ENCODE data around the gene HOXA4. TPM values are rescaled to one million over a fixed set of nuclear protein-coding genes. Genes with fewer than 3 reads are reported as not detected.

Gene HOXA4
- total RNA-seq, 1 experiment from 2014 or later: 2.3 TPM

GRCh38 chr7:27163288-27164044 is 32.9 kb upstream of the HOXA4 start:
- no peak overlapping the region for H2AFZ ChIP-seq (ENCODE audit: low read length)
- H3K4me3 ChIP-seq (ENCODE audit: low read length): peak overlapping the region; percentile 84
- TSS peak; percentile 21 for BruUV-seq (replicated peaks)
- DNase-seq: peak; percentile 19
- H4K20me1 ChIP-seq (ENCODE audit: low read length): peaks cover 20% of the 10 kb centered on the region
- intact Hi-C loops (cut with micrococcal nuclease): loop anchor here (2.0 to 5.0 kb wide), 5 partner anchors 15 to 1271 kb away; no protein-coding TSS in a partner anchor
- no peaks in the 10 kb centered on the region for H3K9me2 ChIP-seq (replicated peaks; ENCODE audit: low read length)
- H3K27me3 ChIP-seq (ENCODE audit: low read length): no peaks in the 10 kb centered on the region
- CTCF ChIA-PET: interaction anchor here (0.7 kb wide), 1 partner anchor 480 kb away, joined by 5 read pairs; no protein-coding TSS in a partner anchor
- no peaks in the 10 kb centered on the region for H3K9me3 ChIP-seq (ENCODE audit: low read length)
- H3F3A ChIP-seq (ENCODE audit: low read length, unreplicated experiment): peaks cover 5% of the 10 kb centered on the region
- peaks cover 23% of the 10 kb centered on the region for H3K36me3 ChIP-seq (ENCODE audit: low read depth, low read length)
- TF ChIP-seq, protein P1, sequence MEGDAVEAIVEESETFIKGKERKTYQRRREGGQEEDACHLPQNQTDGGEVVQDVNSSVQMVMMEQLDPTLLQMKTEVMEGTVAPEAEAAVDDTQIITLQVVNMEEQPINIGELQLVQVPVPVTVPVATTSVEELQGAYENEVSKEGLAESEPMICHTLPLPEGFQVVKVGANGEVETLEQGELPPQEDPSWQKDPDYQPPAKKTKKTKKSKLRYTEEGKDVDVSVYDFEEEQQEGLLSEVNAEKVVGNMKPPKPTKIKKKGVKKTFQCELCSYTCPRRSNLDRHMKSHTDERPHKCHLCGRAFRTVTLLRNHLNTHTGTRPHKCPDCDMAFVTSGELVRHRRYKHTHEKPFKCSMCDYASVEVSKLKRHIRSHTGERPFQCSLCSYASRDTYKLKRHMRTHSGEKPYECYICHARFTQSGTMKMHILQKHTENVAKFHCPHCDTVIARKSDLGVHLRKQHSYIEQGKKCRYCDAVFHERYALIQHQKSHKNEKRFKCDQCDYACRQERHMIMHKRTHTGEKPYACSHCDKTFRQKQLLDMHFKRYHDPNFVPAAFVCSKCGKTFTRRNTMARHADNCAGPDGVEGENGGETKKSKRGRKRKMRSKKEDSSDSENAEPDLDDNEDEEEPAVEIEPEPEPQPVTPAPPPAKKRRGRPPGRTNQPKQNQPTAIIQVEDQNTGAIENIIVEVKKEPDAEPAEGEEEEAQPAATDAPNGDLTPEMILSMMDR (conservative IDR thresholded peaks at IDR 0.05; ENCODE audit: low read depth, low read length): no peak
- TF ChIP-seq EZH2 (IDR thresholded peaks at IDR 0.05; ENCODE audit: low read length, unreplicated experiment): no peak
- no peak for TF ChIP-seq EZH2phosphoT487 (IDR thresholded peaks at IDR 0.05; ENCODE audit: borderline replicate concordance, low read length)
- peak overlapping the region; percentile 93 for H3K4me2 ChIP-seq (ENCODE audit: low read length)
- ATAC-seq: no peak
- H3K4me1 ChIP-seq (ENCODE audit: insufficient read depth, low read length): peaks cover 26% of the 10 kb centered on the region
- peaks cover 73% of the 10 kb centered on the region for H3K79me2 ChIP-seq (ENCODE audit: low read length)
- POLR2A ChIA-PET (ENCODE audit: unreplicated experiment): interaction anchor here (0.6 to 0.9 kb wide), 6 partner anchors 9 to 443 kb away, joined by 3 to 9 read pairs (median 4); no protein-coding TSS in a partner anchor
- peak overlapping the region; percentile 90 for H3K9ac ChIP-seq (ENCODE audit: low read length)
- peak overlapping the region; percentile 97 for H3K27ac ChIP-seq (ENCODE audit: low read length)

DNA sequence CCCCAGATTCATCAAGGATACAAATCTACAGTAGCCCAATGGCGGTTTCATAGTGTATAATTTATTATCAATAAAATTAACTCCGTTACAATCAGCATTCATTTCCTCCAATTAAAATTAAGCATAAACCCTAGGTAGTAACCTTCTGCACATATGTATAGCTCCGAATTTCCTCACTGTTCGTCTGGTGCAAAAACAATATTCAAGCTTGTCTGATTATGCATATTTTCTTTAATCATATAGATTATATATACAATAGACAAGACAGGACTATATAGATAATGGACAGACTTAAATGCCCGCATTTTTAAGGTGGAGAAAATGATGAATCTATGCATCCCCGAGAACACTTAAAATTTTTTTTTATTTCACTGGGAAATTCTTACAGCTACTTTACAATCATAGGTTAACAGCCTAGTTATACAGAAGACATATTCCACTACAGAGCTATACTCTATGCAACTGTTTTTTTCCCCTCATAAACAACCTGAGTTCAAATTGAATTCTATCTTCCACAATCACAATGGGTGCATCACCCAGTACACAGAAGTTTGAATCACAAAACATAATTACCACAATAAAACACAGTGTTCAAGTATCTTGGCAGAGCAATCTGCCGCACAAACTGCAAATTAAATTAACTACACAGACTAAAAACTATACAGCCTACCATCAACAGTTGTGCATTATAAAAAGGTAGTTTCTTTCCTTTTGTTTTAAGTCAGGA is 32.2 kb upstream of the HOXA4 start:
- ChIA-PET POLR2A (ENCODE audit: unreplicated experiment) (interaction anchor here (0.5 to 0.9 kb wide), 8 partner anchors 10 to 1307 kb away, joined by 3 to 9 read pairs (median 4); no protein-coding TSS in a partner anchor), CTCF (interaction anchor here (0.6 to 2.4 kb wide), 4 partner anchors 40 to 794 kb away, joined by 3 to 26 read pairs (median 4); no protein-coding TSS in a partner anchor)
- DNase-seq: peak; percentile 21
- no TSS peak for BruUV-seq (replicated peaks)
- no peak overlapping the region for H2AFZ ChIP-seq (ENCODE audit: low read length)
- intact Hi-C loops (cut with micrococcal nuclease): loop anchor here (5.0 kb wide), 4 partner anchors 495 to 1270 kb away; no protein-coding TSS in a partner anchor
- H3K4me3 ChIP-seq (ENCODE audit: low read length): peak overlapping the region; percentile 84
- peaks cover 23% of the 10 kb centered on the region for H3K36me3 ChIP-seq (ENCODE audit: low read depth, low read length)
- no peaks in the 10 kb centered on the region for H3K9me2 ChIP-seq (replicated peaks; ENCODE audit: low read length)
- H3K27ac ChIP-seq (ENCODE audit: low read length): peak overlapping the region; percentile 97
- H4K20me1 ChIP-seq (ENCODE audit: low read length): peaks cover 20% of the 10 kb centered on the region
- H3K9ac ChIP-seq (ENCODE audit: low read length): peak overlapping the region; percentile 90
- no peak for ATAC-seq
- H3K9me3 ChIP-seq (ENCODE audit: low read length): no peaks in the 10 kb centered on the region
- peaks cover 5% of the 10 kb centered on the region for H3F3A ChIP-seq (ENCODE audit: low read length, unreplicated experiment)
- TF ChIP-seq, protein P1 (conservative IDR thresholded peaks at IDR 0.05; ENCODE audit: low read depth, low read length): no peak
- no peak for TF ChIP-seq EZH2 (IDR thresholded peaks at IDR 0.05; ENCODE audit: low read length, unreplicated experiment)
- TF ChIP-seq EZH2phosphoT487 (IDR thresholded peaks at IDR 0.05; ENCODE audit: borderline replicate concordance, low read length): no peak
- H3K27me3 ChIP-seq (ENCODE audit: low read length): no peaks in the 10 kb centered on the region
- peaks cover 21% of the 10 kb centered on the region for H3K4me1 ChIP-seq (ENCODE audit: insufficient read depth, low read length)
- peaks cover 65% of the 10 kb centered on the region for H3K79me2 ChIP-seq (ENCODE audit: low read length)
- H3K4me2 ChIP-seq (ENCODE audit: low read length): peak overlapping the region; percentile 93
